IMR-90 (cell line): ENCODE data around the gene ATP9B. TPM values are rescaled to one million over a fixed set of nuclear protein-coding genes. Genes with fewer than 3 reads are reported as not detected.

Source experiments
- ATAC-seq: fragments of 200-7000 bp; cut with Tn5 transposase; 2 replicates; pipeline ENCODE4 v1.9.1; 2020; ENCODE audit warnings: low read depth, mild to moderate bottlenecking, moderate library complexity
- BruUV-seq: library from RNA; stranded (reverse); fragments of 400-500 nt; replicated peaks from 2 replicates; lab custom pipeline; 2021; lab: Mats Ljungman, UMichigan
- CTCF ChIA-PET: fragments of 300-600 bp; formaldehyde crosslinking; extraction: SDS; loops from one replicate; lab custom pipeline; 2021; ENCODE audit warnings: antibody characterized with exemption; lab: Yijun Ruan, JAX
- POLR2A ChIA-PET: fragments of 300-600 bp; sonication (Branson Sonifier 250); formaldehyde crosslinking; loops from one replicate; lab custom pipeline; 2022; ENCODE audit warnings: antibody characterized with exemption; ENCODE audit not compliant: unreplicated experiment; lab: Charles Lee
- DNase-seq: peaks from one replicate; pipeline ENCODE4 v3.0.0; 2013
- H2AFZ ChIP-seq: replicated peaks from 2 replicates; pipeline ENCODE3; 2013; ENCODE audit warnings: low read length, mild to moderate bottlenecking; ENCODE audit not compliant: poor library complexity
- H2AK5ac ChIP-seq: 2 replicates; pipeline ENCODE4 v1.6.1; 2013; ENCODE audit warnings: low read depth, low read length, inconsistent platforms
- H2AK9ac ChIP-seq: replicated peaks from 2 replicates; pipeline ENCODE3; 2013; ENCODE audit warnings: mild to moderate bottlenecking, low read depth, low read length, moderate library complexity; ENCODE audit not compliant: poor library complexity
- H2BK120ac ChIP-seq: 2 replicates; pipeline ENCODE4 v1.6.1; 2013; ENCODE audit warnings: low read depth, low read length, inconsistent platforms
- H2BK15ac ChIP-seq: 3 replicates; pipeline ENCODE4 v1.6.1; 2013; ENCODE audit warnings: low read depth, low read length, inconsistent platforms
- H2BK20ac ChIP-seq: 2 replicates; pipeline ENCODE4 v1.6.1; 2013; ENCODE audit warnings: low read depth, mild to moderate bottlenecking, inconsistent platforms, low read length, moderate library complexity
- H2BK5ac ChIP-seq: 2 replicates; pipeline ENCODE4 v1.6.1; 2013; ENCODE audit warnings: mild to moderate bottlenecking, low read depth, low read length, inconsistent platforms; ENCODE audit not compliant: poor library complexity, severe bottlenecking
- H3K14ac ChIP-seq: replicated peaks from 2 replicates; pipeline ENCODE4 v1.6.1; 2013; ENCODE audit warnings: low read depth, low read length, inconsistent platforms
- H3K18ac ChIP-seq: 2 replicates; pipeline ENCODE4 v1.6.1; 2013; ENCODE audit warnings: low read depth, low read length, control low read depth
- H3K23ac ChIP-seq: 2 replicates; pipeline ENCODE4 v1.6.1; 2013; ENCODE audit warnings: low read depth, low read length, inconsistent platforms
- H3K27ac ChIP-seq: 2 replicates; pipeline ENCODE4 v1.5.1; 2013; ENCODE audit warnings: mild to moderate bottlenecking, control low read depth, low read length; ENCODE audit not compliant: insufficient read depth
- H3K27me3 ChIP-seq: 2 replicates; pipeline ENCODE4 v1.6.1; 2013; ENCODE audit warnings: low read length; ENCODE audit not compliant: control insufficient read depth, insufficient read depth
- H3K36me3 ChIP-seq: 2 replicates; pipeline ENCODE4 v1.6.1; 2013; ENCODE audit warnings: low read length, mixed read lengths; ENCODE audit not compliant: control insufficient read depth, insufficient read depth
- H3K4ac ChIP-seq: 2 replicates; pipeline ENCODE4 v1.6.1; 2013; ENCODE audit warnings: low read depth, low read length, inconsistent platforms
- H3K4me1 ChIP-seq: 2 replicates; pipeline ENCODE4 v1.6.1; 2013; ENCODE audit warnings: low read length, mixed read lengths; ENCODE audit not compliant: control insufficient read depth, insufficient read depth
- H3K4me2 ChIP-seq: 2 replicates; pipeline ENCODE4 v1.6.1; 2013; ENCODE audit warnings: low read depth, mild to moderate bottlenecking, control low read depth, low read length, moderate library complexity
- H3K4me3 ChIP-seq: 2 replicates; pipeline ENCODE4 v1.5.1; 2013; ENCODE audit warnings: low read depth, mild to moderate bottlenecking, control low read depth, low read length, moderate library complexity; ENCODE audit not compliant: insufficient read depth
- H3K56ac ChIP-seq: 2 replicates; pipeline ENCODE4 v1.6.1; 2013; ENCODE audit warnings: low read length, inconsistent platforms; ENCODE audit not compliant: insufficient read depth; ENCODE audit errors: extremely low read depth
- H3K79me1 ChIP-seq, 2 experiments: 2 replicates each; pipeline ENCODE4 v1.6.1; 2013; ENCODE audit warnings: low read length in 2 of 2, inconsistent platforms in 1 of 2, low read depth in 1 of 2
- H3K9ac ChIP-seq: 2 replicates; pipeline ENCODE4 v1.6.1; 2013; ENCODE audit warnings: low read depth, low read length, control low read depth
- H3K9me1 ChIP-seq: 2 replicates; pipeline ENCODE4 v1.6.1; 2013; ENCODE audit warnings: low read length, inconsistent platforms; ENCODE audit not compliant: insufficient read depth
- H3K9me3 ChIP-seq: 2 replicates; pipeline ENCODE4 v1.6.1; 2013; ENCODE audit warnings: low read length; ENCODE audit not compliant: control insufficient read depth, insufficient read depth
- H4K20me1 ChIP-seq: 2 replicates; pipeline ENCODE4 v1.6.1; 2013; ENCODE audit warnings: low read length, inconsistent platforms; ENCODE audit not compliant: insufficient read depth
- H4K5ac ChIP-seq: 2 replicates; pipeline ENCODE4 v1.6.1; 2013; ENCODE audit warnings: mild to moderate bottlenecking, low read depth, low read length, control low read depth
- H4K8ac ChIP-seq, 2 experiments: 2 replicates each; pipeline ENCODE4 v1.6.1; 2013; ENCODE audit warnings: low read depth in 2 of 2, low read length in 2 of 2, control low read depth in 1 of 2, inconsistent platforms in 1 of 2
- H4K91ac ChIP-seq: 2 replicates; pipeline ENCODE4 v1.6.1; 2013; ENCODE audit warnings: low read depth, low read length, inconsistent platforms; ENCODE audit not compliant: insufficient read depth
- CHD1 ChIP-seq: IDR thresholded peaks from 2 replicates; pipeline ENCODE4 v1.6.1; 2012; ENCODE audit warnings: low read depth, low read length, improper control_type of control experiment
- ELK1 ChIP-seq: fragments of 150-350 bp; IDR thresholded peaks from 2 replicates; pipeline ENCODE4 v1.6.1; 2016; ENCODE audit warnings: low read depth, mild to moderate bottlenecking, low read length, moderate library complexity, borderline replicate concordance
- MAFK ChIP-seq: IDR thresholded peaks from 2 replicates; pipeline ENCODE4 v1.6.1; 2012; ENCODE audit warnings: low read depth, low read length, improper control_type of control experiment
- NFE2L2 ChIP-seq: fragments of 150-350 bp; IDR thresholded peaks from 2 replicates; pipeline ENCODE4 v1.6.1; 2016; ENCODE audit warnings: low read depth, mild to moderate bottlenecking, low read length
- POLR2A ChIP-seq: IDR thresholded peaks from 2 replicates; pipeline ENCODE4 v1.6.1; 2012; ENCODE audit warnings: mild to moderate bottlenecking, low read depth, low read length
- WGBS, 2 experiments: methylation state at CpG; one replicate each; pipeline versions ENCODE4 v1.1.5 to v1.1.7; 2013; ENCODE audit warnings: missing lambda C conversion rate in 2 of 2; ENCODE audit not compliant: insufficient read length in 1 of 2; ENCODE audit errors: extremely low coverage in 2 of 2; 5-methylcytosine and 5-hydroxymethylcytosine counted together
- dilution Hi-C: fragments of 300-500 bp; cut with HindIII; formaldehyde crosslinking; loops from one replicate; pipeline ENCODE4 v1.14.3; 2018; ENCODE audit warnings: low sequenced_read_pairs; ENCODE audit not compliant: unreplicated experiment
- in situ Hi-C: fragments of 300-500 bp; cut with MboI; formaldehyde crosslinking; loops from 3 replicates; pipeline ENCODE4 v1.14.3; 2019; ENCODE audit warnings: low sequenced_read_pairs, inconsistent platforms, mixed read lengths
- intact Hi-C: fragments of 100-400 bp; cut with micrococcal nuclease; formaldehyde crosslinking; loops from 2 replicates; pipeline ENCODE4 v1.10.0; 2022
- polyA plus RNA-seq, 3 experiments: library from polyadenylated mRNA; depleted of rRNA; stranded (reverse); fragments of >200 nt; gene quantifications; 2 replicates each; pipeline ENCODE4 v1.2.3, GENCODE V29; 2012; ENCODE audit warnings: low replicate concordance in 1 of 3
- total RNA-seq: library from RNA; depleted of rRNA; stranded (reverse); fragments of >200 nt; gene quantifications from 2 replicates; pipeline ENCODE4 v1.2.3, GENCODE V29; 2012

The ATP9B gene
- total and polyA plus RNA-seq, 2 of the 4 experiments (the other 2 are of a cell fraction), result 11.0 to 11.5 TPM

DNA sequence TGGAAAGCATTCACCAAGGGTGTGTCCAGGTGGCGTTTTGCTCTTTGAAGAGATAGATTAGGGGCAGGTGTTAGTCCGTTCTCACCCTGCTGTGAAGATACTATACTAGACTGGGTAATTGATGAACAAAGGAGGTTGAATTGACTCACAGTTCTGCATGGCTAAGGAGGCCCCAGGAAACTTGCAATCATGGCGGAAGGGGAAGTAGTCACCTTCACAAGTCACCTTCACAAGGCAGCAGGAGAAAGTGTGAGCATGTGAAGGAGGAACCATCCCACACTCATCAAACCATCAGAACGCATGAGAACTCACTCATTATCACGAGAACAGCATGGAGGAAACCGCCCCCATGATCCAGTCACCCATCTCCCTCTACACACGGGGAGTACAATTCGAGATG lies 190.8 kb downstream of the ATP9B start:
- Histone ChIP-seq H3K27me3 (no peaks in the 10 kb centered on the region), H4K91ac (no peak overlapping the region), H3K14ac (no peak overlapping the region), H2BK15ac (no peak overlapping the region), H3K56ac (no peak overlapping the region), H3K27ac (no peak overlapping the region), H3K9me3 (no peaks in the 10 kb centered on the region), H3K79me1 (no peaks in the 10 kb centered on the region), H3K36me3 (peaks cover 3% of the 10 kb centered on the region), H3K9ac (no peak overlapping the region), H2BK5ac (no peak overlapping the region), H2AK5ac (no peak overlapping the region), H3K9me1 (peaks cover 2% of the 10 kb centered on the region; the same call in 1 of the 2 replicates), H3K4me2 (no peak overlapping the region), H4K20me1 (no peaks in the 10 kb centered on the region), H3K4ac (no peak overlapping the region), H2AK9ac (no peak overlapping the region), H4K5ac (no peak overlapping the region), H3K23ac (no peak overlapping the region), H2BK20ac (no peak overlapping the region), H2BK120ac (no peak overlapping the region), H3K4me3 (no peak overlapping the region), H2AFZ (no peak overlapping the region), H4K8ac (no peak overlapping the region), H3K4me1 (no peaks in the 10 kb centered on the region), H3K18ac (no peak overlapping the region)
- in situ Hi-C loops, result no loop called here
- CTCF ChIA-PET, result interaction anchor here (1.2 kb wide), 1 partner anchor 37 kb away, joined by 4 read pairs; no protein-coding TSS in a partner anchor
- no CpG with 5 or more reads among the region's 8 CpGs for WGBS, 2 experiments
- POLR2A ChIA-PET, result no interaction called here
- ATAC-seq (no peak), DNase-seq (no peak)
- TF ChIP-seq ELK1 (no peak), POLR2A (no peak), NFE2L2 (no peak), MAFK (no peak), CHD1 (no peak)
- dilution Hi-C loops, result no loop called here
- no TSS peak for BruUV-seq
- intact Hi-C loops, result no loop called here
